Chondrocyte (in vitro differentiated cells): ENCODE data around the gene TNNC1. TPM values are rescaled to one million over a fixed set of nuclear protein-coding genes. Genes with fewer than 3 reads are reported as not detected.

Experiments
- DNase-seq: peaks from one replicate; pipeline ENCODE4 v3.0.0; 2021; ENCODE audit warnings: mixed read lengths, low spot score
- H3K27ac Mint-ChIP-seq: one replicate; pipeline ENCODE4 v1.8.0; 2021; ENCODE audit warnings: mild to moderate bottlenecking, moderate library complexity, mixed read lengths; ENCODE audit not compliant: unreplicated experiment
- H3K27me3 Mint-ChIP-seq: 2 replicates; pipeline ENCODE4 v1.8.0; 2021; ENCODE audit warnings: low read depth, mixed read lengths
- H3K36me3 Mint-ChIP-seq: 2 replicates; pipeline ENCODE4 v1.8.0; 2021; ENCODE audit warnings: low read depth, mixed read lengths
- H3K4me1 Mint-ChIP-seq: 2 replicates; pipeline ENCODE4 v1.8.0; 2021; ENCODE audit warnings: low read depth, mild to moderate bottlenecking, mixed read lengths
- H3K4me3 Mint-ChIP-seq: one replicate; pipeline ENCODE4 v1.8.0; 2021; ENCODE audit warnings: mild to moderate bottlenecking, moderate library complexity, mixed read lengths; ENCODE audit not compliant: unreplicated experiment
- H3K9me3 Mint-ChIP-seq: 2 replicates; pipeline ENCODE4 v1.8.0; 2021; ENCODE audit warnings: low read depth, mixed read lengths
- CTCF ChIP-seq: fragments of 200-600 bp; sonication (generic); IDR thresholded peaks from 2 replicates; pipeline ENCODE4 v1.5.0; 2021; ENCODE audit warnings: antibody characterized with exemption, mild to moderate bottlenecking, moderate library complexity
- total RNA-seq: library from RNA; stranded (reverse); gene quantifications from 3 replicates; pipeline ENCODE4 v1.2.1, GENCODE V29; 2021

The TNNC1 gene
- total RNA-seq, 1 donor from 2014 or later: 12.7 TPM

DNA sequence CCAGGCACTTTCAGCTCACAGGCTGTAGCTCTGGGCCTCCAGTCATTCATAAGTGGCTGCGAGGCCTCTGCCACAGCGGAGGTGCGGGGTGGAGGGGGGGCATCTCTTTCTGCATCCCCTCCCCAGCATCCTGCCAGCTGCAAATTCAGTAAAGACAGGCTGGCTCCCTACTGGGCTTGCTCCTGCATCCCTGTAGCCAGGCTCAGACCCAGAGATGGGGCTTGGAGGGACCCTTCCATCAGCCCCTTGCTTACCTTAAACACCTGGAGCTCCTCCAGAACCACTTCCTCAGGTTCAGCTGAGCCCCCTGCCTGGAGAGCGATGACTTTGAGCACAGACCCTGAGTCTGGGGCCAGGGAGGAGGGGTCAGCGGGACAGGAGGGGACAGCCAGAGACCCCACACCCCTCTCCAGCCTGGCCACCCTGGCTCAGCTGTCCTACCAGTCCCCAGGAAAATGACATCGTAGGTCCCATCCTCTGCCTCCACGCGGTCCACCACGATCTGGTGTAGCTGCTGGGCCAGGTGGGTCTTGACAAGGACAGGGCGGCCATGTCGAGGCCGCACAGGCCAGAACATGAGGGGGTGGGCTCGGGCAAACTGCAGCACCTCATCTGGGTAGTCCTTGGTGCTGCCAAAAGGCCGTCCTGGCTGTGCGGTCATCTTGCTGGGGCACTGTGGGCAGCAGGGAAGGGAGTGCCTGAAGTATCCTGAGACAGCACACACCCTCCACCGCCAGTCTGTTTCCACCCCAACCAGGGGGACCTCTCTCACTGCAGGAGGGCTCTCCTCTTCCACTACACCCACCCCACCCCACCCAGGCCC lies 14.2 kb downstream of the TNNC1 start:
- Mint-ChIP-seq H3K9me3 (no peaks in the 10 kb centered on the region), H3K4me3 (no peak overlapping the region), H3K36me3 (no peaks in the 10 kb centered on the region), H3K4me1 (no peaks in the 10 kb centered on the region), H3K27ac (no peak overlapping the region), H3K27me3 (no peaks in the 10 kb centered on the region)
- no peak for TF ChIP-seq CTCF
- DNase-seq: no peak

GRCh38 chr3:52438579-52439425 lies 15.0 kb downstream of the TNNC1 start:
- Mint-ChIP-seq H3K4me1 (no peaks in the 10 kb centered on the region), H3K27ac (no peak overlapping the region), H3K27me3 (no peaks in the 10 kb centered on the region), H3K4me3 (no peak overlapping the region), H3K9me3 (no peaks in the 10 kb centered on the region), H3K36me3 (no peaks in the 10 kb centered on the region)
- DNase-seq: no peak
- TF ChIP-seq CTCF: no peak

GRCh38 chr3:52438104-52438376 lies 15.8 kb downstream of the TNNC1 start:
- Mint-ChIP-seq H3K36me3 (no peaks in the 10 kb centered on the region), H3K27ac (no peak overlapping the region), H3K27me3 (no peaks in the 10 kb centered on the region), H3K4me1 (no peaks in the 10 kb centered on the region), H3K9me3 (no peaks in the 10 kb centered on the region), H3K4me3 (no peak overlapping the region)
- DNase-seq: no peak
- TF ChIP-seq CTCF: no peak

DNA sequence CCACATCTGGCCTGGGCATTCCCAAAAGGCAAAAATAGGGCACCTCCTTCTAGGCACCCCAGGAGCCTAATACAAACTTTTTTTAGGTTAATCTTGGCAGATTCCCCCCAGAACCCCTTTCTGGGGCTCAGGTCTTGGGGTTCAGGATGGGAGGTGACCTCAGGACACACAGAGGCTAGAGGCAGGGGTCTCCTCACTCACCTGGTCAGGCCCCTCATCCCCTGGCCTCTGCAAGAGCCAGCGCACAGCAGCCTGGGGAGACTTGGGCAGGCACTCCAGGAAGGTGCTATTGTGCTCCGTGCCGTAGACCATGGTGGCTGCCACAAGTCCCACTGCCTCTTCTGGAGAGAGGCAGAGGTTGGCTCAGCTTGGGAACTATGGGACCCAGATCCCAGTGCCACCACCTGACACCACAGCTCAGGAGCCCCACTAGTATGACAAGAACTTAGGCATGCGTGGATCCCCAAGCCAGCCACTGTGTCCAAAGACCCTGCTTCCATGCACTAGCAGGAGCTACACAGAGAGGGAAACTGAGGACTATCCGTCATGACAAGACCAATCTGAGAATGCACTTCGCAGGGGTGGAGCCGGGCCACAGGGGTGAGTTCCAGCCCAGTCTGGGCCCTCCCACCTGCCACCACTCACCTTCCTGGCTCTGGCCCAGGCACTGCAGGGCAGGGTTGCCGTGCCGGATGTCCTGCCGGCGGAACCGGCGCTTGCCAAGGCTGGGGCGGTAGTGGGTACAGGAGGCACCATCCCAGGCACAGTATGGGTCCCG lies 16.3 kb downstream of the TNNC1 start:
- Mint-ChIP-seq H3K9me3 (no peaks in the 10 kb centered on the region), H3K4me1 (no peaks in the 10 kb centered on the region), H3K4me3 (no peak overlapping the region), H3K27me3 (no peaks in the 10 kb centered on the region), H3K27ac (no peak overlapping the region), H3K36me3 (no peaks in the 10 kb centered on the region)
- no peak for TF ChIP-seq CTCF
- DNase-seq: peak; percentile 89
